Stimulated activated CD4-positive, alpha-beta T cell treated with anti-CD3 and anti-CD28 coated beads, Interleukin-4, amount 100 ng/mL, for 48 hours (primary cell): ENCODE measurements around the gene CTRB2.

Source experiments
- DNase-seq, 2 donors: peaks; one replicate each; pipeline ENCODE4 v3.0.0-alpha.2; 2020; ENCODE audit warnings: low read depth in 2 of 2

Gene CTRB2

GRCh38 chr16:75175074-75175473 is 31.9 kb downstream of the CTRB2 start:
- no peak for DNase-seq

- no peak for DNase-seq
Observed at GRCh38 chr16:75172578-75172977, 34.4 kb downstream of the CTRB2 start.

GRCh38 chr16:75169899-75170405 is 37.0 kb downstream of the CTRB2 start:
- DNase-seq = no peak

GRCh38 chr16:75160386-75160785 is 46.6 kb downstream of the CTRB2 start:
- DNase-seq = no peak
